Putamen (tissue), 1 donor: Measurements from ENCODE around the gene GSTO1.

Experiments
- DNase-seq: peaks from one replicate; pipeline ENCODE4 v3.0.0-alpha.2; 2016; ENCODE audit warnings: low spot score

The GSTO1 gene

DNA sequence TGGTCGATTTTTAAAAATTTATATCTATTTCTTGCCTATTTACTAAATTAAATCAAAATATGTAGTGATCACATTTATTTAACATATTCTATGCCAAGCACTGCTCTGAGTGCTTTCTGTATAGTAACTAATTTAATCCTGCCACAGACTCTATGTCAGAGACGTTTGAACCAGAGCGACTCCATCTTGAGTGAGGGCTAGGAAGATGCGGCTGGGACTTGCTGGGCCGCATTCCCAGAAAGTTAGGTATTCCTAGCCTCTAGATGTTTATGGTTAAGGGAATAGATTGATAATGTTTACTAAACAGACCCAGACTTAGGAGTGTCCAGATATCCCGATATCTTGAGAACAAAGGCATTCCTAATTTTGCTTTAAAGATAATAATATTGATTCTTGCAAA is 3.2 kb upstream of the GSTO1 start:
- DNase-seq = no peak

DNA sequence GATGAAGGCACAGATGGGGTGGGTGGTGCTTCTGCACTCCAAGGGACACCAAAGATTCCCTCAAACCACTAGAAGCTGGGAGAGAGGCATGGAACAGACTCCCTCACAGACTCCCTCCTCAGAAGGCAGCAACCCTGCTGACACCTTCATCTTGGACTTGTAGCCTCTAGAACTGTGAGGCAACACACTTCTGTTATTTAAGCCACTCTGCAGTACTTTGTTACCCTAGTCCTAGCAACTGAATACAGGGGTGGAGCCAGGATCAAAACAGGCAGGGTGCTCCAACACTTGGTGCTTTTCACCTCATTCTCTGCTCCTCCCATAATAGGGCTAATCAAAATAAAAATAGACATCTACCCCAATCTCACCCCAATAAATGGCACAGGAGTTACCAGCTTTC is 2.3 kb upstream of the GSTO1 start:
- no peak for DNase-seq

- DNase-seq = no peak
Observed at GRCh38 chr10:104253106-104253505, 1.6 kb upstream of the GSTO1 start.

- DNase-seq = no peak
Observed at GRCh38 chr10:104253606-104254410, 884 bp upstream of the GSTO1 start.

- DNase-seq = no peak
Observed at GRCh38 chr10:104255311-104255981, 754 bp downstream of the GSTO1 start.

- DNase-seq = no peak
Observed at GRCh38 chr10:104256335-104256961, 1.8 kb downstream of the GSTO1 start.

GRCh38 chr10:104257235-104257634 is 2.5 kb downstream of the GSTO1 start:
- DNase-seq = no peak

GRCh38 chr10:104258209-104258608 is 3.5 kb downstream of the GSTO1 start:
- DNase-seq = no peak

GRCh38 chr10:104259456-104259855 is 4.8 kb downstream of the GSTO1 start:
- no peak for DNase-seq

DNA sequence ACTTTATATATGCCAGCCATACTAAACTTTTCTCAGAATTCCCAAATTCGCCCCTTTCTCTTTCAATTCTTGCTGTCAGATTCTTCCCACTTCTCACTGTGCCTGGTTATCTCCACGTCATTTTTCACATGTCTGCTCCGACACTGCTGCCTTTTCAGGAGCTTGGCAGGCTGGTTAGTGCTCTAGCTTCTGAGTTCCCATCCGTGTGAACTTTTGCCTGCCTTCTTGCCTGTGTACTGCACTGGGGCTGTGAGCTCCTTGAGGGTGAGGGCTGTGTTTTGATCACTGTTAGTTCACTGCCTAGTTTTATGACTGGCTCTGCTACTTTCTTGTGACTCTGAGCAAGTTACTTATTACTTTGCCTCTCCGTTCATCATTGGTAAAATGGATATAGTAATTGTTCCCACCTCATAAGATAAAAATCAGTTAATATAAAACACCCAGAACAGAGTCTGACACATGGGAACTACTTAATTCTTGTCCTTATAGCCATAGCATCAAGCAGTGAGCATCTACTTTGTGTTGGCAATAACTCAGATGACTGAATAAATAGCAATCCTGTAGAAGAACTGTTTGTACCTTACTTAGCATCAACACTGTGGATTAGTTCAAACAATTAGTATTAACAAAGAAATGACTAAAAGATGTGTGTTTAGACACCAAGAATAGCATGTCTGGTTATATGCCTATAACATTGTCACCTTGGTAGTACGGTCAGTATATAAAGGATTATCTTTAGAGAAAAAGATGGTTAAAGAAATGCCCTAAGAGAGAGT is 5.5 kb downstream of the GSTO1 start:
- no peak for DNase-seq

DNA sequence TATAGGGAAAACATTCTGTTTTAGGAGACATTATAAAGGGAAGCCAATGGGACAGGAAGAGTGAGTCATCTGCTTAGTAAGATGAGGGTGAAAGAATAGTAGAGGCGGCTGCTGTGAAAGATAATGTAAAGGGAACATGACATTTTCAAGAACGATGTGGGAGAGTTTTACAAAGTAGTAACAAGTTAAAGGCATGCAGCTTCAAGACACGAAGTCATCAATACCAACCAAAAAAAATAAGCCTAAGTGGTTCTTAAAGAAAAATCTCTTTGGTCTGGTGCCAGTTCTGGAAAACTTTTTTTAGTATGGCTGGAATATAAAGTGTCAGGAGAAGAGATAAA is 6.1 kb downstream of the GSTO1 start:
- peak; percentile 60 for DNase-seq

DNA sequence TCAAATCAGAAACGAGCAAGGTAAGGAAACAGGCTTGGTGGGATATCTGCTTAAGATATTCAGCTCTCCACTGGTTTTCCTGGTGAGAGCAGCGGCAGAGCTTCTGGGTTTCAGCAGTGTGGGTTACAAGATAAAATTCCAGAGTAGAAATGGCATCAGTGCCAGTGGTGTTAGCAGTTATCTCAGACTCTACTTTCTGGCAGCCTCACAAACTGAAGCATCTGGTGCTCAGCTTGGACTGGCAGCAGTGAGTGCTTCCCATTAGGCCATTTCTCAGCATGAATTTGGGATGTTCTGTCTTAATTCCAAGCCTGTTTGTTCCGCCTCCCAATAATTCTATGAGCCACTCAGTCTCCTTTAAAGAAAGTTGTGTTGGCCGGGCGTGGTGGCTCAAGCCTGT is 7.4 kb downstream of the GSTO1 start:
- DNase-seq = no peak

DNA sequence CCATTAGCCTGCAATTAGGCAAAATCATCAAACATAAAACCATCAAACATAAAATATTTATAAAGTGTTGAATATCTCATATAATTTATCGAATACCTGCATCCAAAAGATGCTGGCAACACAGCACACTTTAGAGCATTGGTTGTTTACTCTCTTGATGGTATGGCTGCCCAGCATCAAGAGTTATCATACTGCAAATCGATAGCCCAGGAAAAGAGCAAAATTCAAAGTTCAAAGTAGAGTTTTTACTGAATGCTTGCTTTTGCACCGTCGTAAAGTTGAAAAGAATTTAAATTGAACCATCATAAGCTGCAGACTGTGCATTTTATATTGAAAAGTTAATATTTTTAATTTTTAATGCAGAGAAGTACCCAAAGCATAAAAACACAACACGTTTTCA is 10.1 kb downstream of the GSTO1 start:
- no peak for DNase-seq

GRCh38 chr10:104267721-104268404 is 13.2 kb downstream of the GSTO1 start:
- no peak for DNase-seq

GRCh38 chr10:104268405-104268712 is 13.7 kb downstream of the GSTO1 start:
- DNase-seq = no peak

- peak; percentile 99 for DNase-seq
Observed at GRCh38 chr10:104268713-104269645, 14.3 kb downstream of the GSTO1 start, which contains the start of gene GSTO2. GSTO2 (plus strand) TSS chr10:104269184; CDS start chr10:104274916, 5,732 bp downstream.

DNA sequence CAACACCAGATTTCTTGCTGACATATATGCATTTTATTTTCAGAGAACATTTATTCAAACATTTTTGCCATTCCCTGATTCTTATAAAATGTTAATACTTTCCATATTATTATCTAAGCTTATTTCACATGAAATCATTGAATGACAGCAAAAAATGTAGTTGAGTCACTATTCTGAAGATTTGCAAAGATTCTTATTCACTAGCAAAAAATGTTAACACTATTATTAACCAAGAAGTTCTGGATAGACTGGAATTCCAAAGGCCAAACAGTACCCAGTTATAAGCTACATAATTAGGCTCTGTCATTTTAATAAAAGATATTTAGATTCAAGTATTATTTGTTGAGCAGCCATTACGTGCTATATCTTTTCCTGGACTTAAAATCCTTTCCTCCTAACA is 18.6 kb downstream of the GSTO1 start:
- no peak for DNase-seq

- DNase-seq = no peak
Observed at GRCh38 chr10:104273899-104274575, 19.3 kb downstream of the GSTO1 start.

GRCh38 chr10:104274762-104275721 is 20.4 kb downstream of the GSTO1 start:
- DNase-seq = no peak
